ENCODE measurements around the gene DOK3.

Gene DOK3

DNA sequence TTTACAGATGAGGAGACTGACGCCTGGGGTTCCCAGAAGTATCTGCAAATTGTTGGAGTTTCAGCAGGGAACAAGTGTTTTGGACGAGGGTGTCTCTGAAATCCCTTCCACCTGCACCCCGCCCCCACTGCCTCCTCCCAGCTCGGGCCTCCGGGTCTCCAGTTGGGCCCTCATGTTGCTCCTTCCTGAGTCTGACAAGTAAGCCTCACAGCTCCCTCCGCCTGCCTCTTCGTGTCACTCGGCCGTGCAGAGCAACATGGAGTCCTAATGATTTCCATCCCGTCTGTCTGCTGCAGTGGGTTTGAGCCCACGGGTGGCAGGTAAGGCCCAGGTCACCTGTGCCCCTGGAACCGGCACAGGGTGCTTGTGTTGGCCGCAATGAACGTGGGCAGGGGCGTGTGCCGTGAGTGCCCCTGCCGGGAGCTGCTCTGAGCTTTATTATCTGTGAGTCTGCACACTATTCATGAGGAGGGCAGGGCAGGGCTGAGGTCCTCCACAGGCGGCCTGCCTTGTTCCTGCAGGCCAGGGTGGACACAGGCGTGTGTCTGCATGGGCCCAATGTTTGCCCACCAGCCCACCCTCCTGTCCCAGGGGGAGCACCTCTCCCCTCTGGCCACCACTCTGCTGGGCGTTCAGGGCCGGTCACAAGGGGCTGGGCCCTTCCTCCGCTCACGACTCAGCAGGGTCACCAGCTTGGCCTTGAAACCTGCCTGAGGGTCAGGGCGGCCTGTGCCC lies 6.1 kb downstream of the DOK3 start:
- no peak overlapping the region for H3K27ac ChIP-seq (ENCODE audit: low read length)
- no peak overlapping the region for H2AFZ ChIP-seq (ENCODE audit: low read depth, low read length)
- H3K27me3 ChIP-seq (ENCODE audit: insufficient read depth, low read length, poor library complexity), result no peaks in the 10 kb centered on the region
- peaks cover 4% of the 10 kb centered on the region; the same call in 1 of the 2 replicates for H3K4me1 ChIP-seq (ENCODE audit: insufficient read depth, low read length)
- no peak overlapping the region for H3K4me3 ChIP-seq (ENCODE audit: low read depth in 1 of 2, low read length in 2 of 2)
- TF ChIP-seq, protein P1, sequence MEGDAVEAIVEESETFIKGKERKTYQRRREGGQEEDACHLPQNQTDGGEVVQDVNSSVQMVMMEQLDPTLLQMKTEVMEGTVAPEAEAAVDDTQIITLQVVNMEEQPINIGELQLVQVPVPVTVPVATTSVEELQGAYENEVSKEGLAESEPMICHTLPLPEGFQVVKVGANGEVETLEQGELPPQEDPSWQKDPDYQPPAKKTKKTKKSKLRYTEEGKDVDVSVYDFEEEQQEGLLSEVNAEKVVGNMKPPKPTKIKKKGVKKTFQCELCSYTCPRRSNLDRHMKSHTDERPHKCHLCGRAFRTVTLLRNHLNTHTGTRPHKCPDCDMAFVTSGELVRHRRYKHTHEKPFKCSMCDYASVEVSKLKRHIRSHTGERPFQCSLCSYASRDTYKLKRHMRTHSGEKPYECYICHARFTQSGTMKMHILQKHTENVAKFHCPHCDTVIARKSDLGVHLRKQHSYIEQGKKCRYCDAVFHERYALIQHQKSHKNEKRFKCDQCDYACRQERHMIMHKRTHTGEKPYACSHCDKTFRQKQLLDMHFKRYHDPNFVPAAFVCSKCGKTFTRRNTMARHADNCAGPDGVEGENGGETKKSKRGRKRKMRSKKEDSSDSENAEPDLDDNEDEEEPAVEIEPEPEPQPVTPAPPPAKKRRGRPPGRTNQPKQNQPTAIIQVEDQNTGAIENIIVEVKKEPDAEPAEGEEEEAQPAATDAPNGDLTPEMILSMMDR (IDR thresholded peaks at IDR 0.05; ENCODE audit: borderline replicate concordance, extremely low read depth, low read length, poor library complexity, severe bottlenecking), result no peak
- no peak for TF ChIP-seq EZH2 (IDR thresholded peaks at IDR 0.05; ENCODE audit: borderline replicate concordance, low read depth, low read length, severe bottlenecking)
- peaks cover 5% of the 10 kb centered on the region for H4K20me1 ChIP-seq (ENCODE audit: insufficient read depth, low read length)
- ATAC-seq (ENCODE audit: insufficient read depth, low read depth) (no peak), DNase-seq (no peak)
- no peak overlapping the region for H3K4me2 ChIP-seq (ENCODE audit: insufficient read depth, low read length)
- H3K36me3 ChIP-seq (ENCODE audit: insufficient read depth, low read length), result no peaks in the 10 kb centered on the region
- H3K79me2 ChIP-seq (ENCODE audit: insufficient read depth, low read length), result no peaks in the 10 kb centered on the region
- no peak overlapping the region for H3K9ac ChIP-seq (ENCODE audit: low read depth, low read length)
- H3K9me3 ChIP-seq (ENCODE audit: insufficient read depth, low read length, severe bottlenecking), result no peaks in the 10 kb centered on the region

- H3K4me1 ChIP-seq (ENCODE audit: insufficient read depth, low read length), result peaks cover 8% of the 10 kb centered on the region
These were observed 6.7 kb downstream of the DOK3 start for GRCh38 chr5:177502886-177503285.

DNA sequence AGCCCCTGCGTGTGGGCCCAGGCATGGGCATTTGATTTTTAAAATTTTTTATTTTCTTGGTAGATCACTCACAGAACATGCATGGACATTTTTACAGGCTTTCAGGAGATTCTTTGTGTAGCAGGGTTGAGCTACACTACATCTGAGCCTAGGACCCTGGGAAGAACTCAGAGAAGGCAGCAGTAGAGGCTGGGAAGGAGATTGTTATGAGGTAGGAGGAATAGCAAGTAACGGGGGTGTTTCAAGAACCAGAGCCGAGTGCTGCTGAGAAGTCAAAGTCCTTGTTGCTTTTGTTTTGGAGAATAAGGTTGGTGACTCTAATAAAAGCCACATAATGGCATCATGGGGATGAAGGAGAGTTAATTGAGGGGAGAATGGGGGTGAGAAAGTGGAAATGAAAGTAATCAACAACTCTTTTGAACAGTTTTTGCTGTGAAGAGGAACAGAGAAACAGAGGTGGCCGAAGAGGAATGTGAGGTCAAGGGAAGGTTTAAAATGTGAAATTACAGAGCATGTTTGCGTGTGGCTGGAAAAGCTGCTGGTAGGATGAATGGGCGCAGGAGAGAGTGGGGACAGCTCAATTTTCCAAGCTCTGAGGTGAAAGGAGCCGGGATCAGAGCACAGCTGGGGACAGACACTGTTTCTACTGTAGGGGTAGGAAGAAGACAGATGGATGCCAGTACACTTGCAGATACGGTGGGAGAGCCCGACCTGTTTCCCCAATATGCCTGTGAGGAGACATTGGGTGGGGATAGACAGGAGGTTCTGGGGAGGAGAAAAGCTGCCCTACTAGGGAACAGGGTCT lies 7.5 kb downstream of the DOK3 start:
- Histone ChIP-seq H3K4me3 (ENCODE audit: low read depth in 1 of 2, low read length in 2 of 2) (no peak overlapping the region), H3K27ac (ENCODE audit: low read length) (no peak overlapping the region), H3K4me1 (ENCODE audit: insufficient read depth, low read length) (peaks cover 13% of the 10 kb centered on the region), H4K20me1 (ENCODE audit: insufficient read depth, low read length) (peaks cover 5% of the 10 kb centered on the region), H3K79me2 (ENCODE audit: insufficient read depth, low read length) (no peaks in the 10 kb centered on the region), H3K9ac (ENCODE audit: low read depth, low read length) (no peak overlapping the region), H3K36me3 (ENCODE audit: insufficient read depth, low read length) (no peaks in the 10 kb centered on the region), H3K9me3 (ENCODE audit: insufficient read depth, low read length, severe bottlenecking) (no peaks in the 10 kb centered on the region), H3K27me3 (ENCODE audit: insufficient read depth, low read length, poor library complexity) (no peaks in the 10 kb centered on the region), H2AFZ (ENCODE audit: low read depth, low read length) (no peak overlapping the region), H3K4me2 (ENCODE audit: insufficient read depth, low read length) (no peak overlapping the region)
- ATAC-seq (ENCODE audit: insufficient read depth, low read depth) (no peak), DNase-seq (no peak)
- TF ChIP-seq, protein P1 (IDR thresholded peaks at IDR 0.05; ENCODE audit: borderline replicate concordance, extremely low read depth, low read length, poor library complexity, severe bottlenecking), result no peak
- no peak for TF ChIP-seq EZH2 (IDR thresholded peaks at IDR 0.05; ENCODE audit: borderline replicate concordance, low read depth, low read length, severe bottlenecking)

More at GRCh38 chr5:177502886-177503285, 6.7 kb downstream of the DOK3 start:
- no peak overlapping the region for H3K4me2 ChIP-seq (ENCODE audit: insufficient read depth, low read length)
- TF ChIP-seq EZH2 (IDR thresholded peaks at IDR 0.05; ENCODE audit: borderline replicate concordance, low read depth, low read length, severe bottlenecking), result no peak
- TF ChIP-seq, protein P1 (IDR thresholded peaks at IDR 0.05; ENCODE audit: borderline replicate concordance, extremely low read depth, low read length, poor library complexity, severe bottlenecking), result no peak
- no peak overlapping the region for H3K9ac ChIP-seq (ENCODE audit: low read depth, low read length)
- no peaks in the 10 kb centered on the region for H3K79me2 ChIP-seq (ENCODE audit: insufficient read depth, low read length)
- no peak overlapping the region for H2AFZ ChIP-seq (ENCODE audit: low read depth, low read length)
- no peak for DNase-seq
- H3K36me3 ChIP-seq (ENCODE audit: insufficient read depth, low read length), result no peaks in the 10 kb centered on the region
- peaks cover 5% of the 10 kb centered on the region for H4K20me1 ChIP-seq (ENCODE audit: insufficient read depth, low read length)
- no peak overlapping the region for H3K4me3 ChIP-seq (ENCODE audit: low read depth in 1 of 2, low read length in 2 of 2)
- ATAC-seq (ENCODE audit: insufficient read depth, low read depth), result no peak
- no peaks in the 10 kb centered on the region for H3K9me3 ChIP-seq (ENCODE audit: insufficient read depth, low read length, severe bottlenecking)
- no peak overlapping the region for H3K27ac ChIP-seq (ENCODE audit: low read length)
- H3K27me3 ChIP-seq (ENCODE audit: insufficient read depth, low read length, poor library complexity), result no peaks in the 10 kb centered on the region

Data from DND-41 (cell line).